GM19395 (cell line): Measurements from ENCODE around the gene ZNF578.
"Not testable (repeated sequence)": the region's sequence is repeated elsewhere in the genome, so short reads cannot be mapped to it uniquely, and the experiment has no call there.

Experiments used
- ATAC-seq: cut with Tn5 transposase; IDR thresholded peaks from one replicate; pipeline ENCODE4 v1.9.1; 2021; ENCODE audit warnings: mild to moderate bottlenecking, moderate library complexity; ENCODE audit not compliant: unreplicated experiment

The ZNF578 gene

DNA sequence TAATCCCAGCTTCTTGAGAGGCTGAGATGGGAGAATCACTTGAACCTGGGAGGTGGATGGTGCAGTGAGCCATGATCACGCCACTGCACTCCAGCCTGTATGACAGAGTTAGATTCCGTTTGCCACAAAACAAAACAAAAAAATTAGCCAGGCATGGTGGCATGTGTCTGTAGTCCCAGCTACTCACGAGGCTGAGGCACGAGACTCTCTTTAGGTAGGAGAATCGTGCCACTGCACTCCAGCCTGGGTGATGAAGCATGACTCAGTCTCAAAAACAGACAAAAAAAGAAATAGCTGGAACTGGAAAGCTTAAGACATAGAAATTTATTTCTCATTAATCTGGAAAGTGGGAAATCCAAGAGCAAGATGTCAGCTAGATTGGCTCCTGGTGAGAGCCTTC is 53.9 kb downstream of the ZNF578 start:
- no peak for ATAC-seq

GRCh38 chr19:52516191-52516590 is 62.8 kb downstream of the ZNF578 start:
- ATAC-seq: no peak

GRCh38 chr19:52518646-52519045 is 65.3 kb downstream of the ZNF578 start:
- no peak for ATAC-seq

DNA sequence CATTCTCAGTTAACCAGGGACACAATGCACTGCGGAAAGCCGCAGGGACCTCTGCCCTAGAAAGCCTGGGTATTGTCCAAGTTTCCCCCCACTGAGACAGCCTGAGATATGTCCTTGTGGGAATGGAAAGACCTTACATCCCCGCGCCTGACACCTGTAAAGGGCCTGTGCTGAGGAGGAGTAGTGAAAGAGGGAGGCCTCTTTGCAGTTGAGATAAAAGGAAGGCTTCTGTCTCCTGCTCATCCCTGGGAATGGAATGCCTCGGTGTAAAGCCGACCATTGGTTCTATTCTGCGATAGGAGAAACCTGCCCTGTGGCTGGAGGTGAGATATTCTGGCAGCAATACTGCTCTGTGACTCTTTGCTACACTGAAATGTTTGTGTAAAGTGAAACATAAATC is 65.8 kb downstream of the ZNF578 start:
- not testable (repeated sequence) for ATAC-seq

GRCh38 chr19:52520013-52520412 is 66.7 kb downstream of the ZNF578 start:
- no peak for ATAC-seq

- no peak for ATAC-seq
These were observed 69.2 kb downstream of the ZNF578 start for GRCh38 chr19:52522551-52522950.

DNA sequence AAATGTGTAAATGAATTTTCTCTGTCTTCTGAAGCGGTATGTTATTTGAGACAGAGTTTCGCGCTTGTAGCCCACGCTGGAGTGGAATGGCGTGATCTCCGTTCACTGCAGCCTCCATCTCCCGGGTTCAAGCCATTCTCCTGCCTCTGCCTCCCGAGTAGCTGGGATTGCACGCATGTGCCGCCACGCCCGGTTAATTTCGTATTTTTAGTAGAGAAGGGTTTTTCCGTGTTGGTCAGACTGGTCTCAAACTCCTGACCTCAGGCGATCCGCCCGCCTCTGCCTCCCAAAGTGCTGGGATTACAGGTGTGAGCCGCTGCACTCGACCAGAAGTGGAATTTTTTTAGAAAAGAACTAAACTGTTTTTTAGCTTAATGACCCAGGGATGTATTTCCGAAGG is 70.7 kb downstream of the ZNF578 start:
- no peak for ATAC-seq

GRCh38 chr19:52527134-52527955 is 74.0 kb downstream of the ZNF578 start, which contains the start of gene ZNF808:
Gene ZNF808, plus strand, starts transcription at chr19:52527668. Its CDS starts 15,617 bp downstream, at chr19:52543285.
- ATAC-seq: peak; percentile 91

DNA sequence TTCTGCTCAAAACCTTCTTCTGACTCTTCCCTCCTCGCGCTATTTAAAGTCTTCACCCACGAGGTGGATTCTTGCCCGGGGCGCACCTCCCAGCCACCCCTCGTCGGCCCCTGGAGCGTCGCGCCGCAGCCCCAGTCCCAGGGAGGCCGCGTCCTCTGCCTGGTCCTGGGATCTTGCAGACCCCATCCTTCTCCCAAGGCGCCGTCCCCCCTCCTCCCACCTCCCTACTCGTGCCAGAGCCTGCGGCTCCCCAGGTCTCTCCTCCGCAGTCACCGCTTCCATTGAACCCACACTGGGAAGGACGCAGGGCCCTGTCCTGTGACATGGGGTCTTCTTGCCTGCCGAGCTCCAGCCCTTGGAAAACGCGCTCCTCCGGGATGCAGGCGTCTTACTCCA is 74.6 kb downstream of the ZNF578 start:
- peak; percentile 19 for ATAC-seq

DNA sequence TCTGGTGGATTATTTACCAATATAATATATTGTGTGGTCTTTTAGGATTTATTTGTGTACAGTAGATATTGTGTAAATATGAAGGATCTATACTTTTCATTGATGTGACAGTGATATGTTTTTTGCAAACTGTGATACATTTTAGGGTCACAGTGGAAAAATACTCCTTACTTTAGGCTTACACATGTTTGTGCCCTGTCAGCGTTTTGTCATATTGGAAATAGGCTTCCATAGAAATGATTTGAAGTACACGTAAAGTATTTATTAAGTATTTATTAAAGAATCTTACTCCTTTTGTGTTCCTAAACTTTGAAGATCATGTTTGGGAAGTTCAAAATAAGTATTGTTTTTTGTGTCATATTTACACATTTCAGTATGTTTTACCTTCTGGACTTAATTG is 79.1 kb downstream of the ZNF578 start:
- ATAC-seq: no peak

DNA sequence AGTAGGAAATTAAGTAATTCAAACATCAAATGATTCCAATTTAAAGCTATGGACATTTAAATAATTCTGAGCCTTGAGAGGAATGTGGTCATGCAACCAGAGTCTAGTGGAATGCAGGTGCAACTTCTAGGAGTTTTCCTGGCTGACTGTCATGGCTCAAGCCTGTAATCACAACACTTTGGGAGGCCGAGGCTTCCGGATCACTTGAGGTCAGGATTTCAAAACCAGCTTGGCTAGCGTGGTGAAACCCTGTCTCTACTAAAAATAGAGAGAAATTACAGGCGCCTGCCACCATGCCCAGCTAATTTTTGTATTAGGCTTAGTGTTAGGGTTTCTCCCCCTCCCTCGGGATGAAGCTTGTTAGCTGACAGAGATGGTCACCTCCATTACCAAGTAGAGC is 80.5 kb downstream of the ZNF578 start:
- ATAC-seq: no peak

DNA sequence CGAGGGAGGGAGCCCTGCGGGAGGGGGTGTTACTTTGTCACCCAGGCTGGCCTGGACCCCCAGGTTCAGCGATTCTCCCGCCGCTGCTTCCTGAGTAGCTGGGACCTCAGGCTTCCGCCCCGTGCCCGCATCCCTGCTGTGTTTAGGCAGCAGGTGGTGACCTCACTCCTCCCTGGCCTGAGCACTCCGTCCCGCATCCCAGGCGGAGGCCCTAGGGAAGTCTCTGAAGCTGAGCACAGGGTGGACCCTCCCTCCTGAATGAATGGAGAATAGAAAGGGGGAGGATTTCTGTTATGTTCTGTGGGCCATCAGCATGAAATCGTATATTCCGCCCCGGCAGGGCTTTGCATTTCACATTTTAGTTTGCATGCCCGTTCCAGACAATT is 82.0 kb downstream of the ZNF578 start:
- peak; percentile 15 for ATAC-seq

- peak; percentile 85 for ATAC-seq
These were observed 82.6 kb downstream of the ZNF578 start for GRCh38 chr19:52535771-52536447.

GRCh38 chr19:52536448-52536800 is 83.1 kb downstream of the ZNF578 start:
- peak; percentile 37 for ATAC-seq

- not testable (repeated sequence) for ATAC-seq
These were observed 85.5 kb downstream of the ZNF578 start for GRCh38 chr19:52538815-52539214.

- not testable (repeated sequence) for ATAC-seq
These were observed 87.8 kb downstream of the ZNF578 start for GRCh38 chr19:52541176-52541575.

GRCh38 chr19:52541608-52542007 is 88.3 kb downstream of the ZNF578 start:
- ATAC-seq: no peak

DNA sequence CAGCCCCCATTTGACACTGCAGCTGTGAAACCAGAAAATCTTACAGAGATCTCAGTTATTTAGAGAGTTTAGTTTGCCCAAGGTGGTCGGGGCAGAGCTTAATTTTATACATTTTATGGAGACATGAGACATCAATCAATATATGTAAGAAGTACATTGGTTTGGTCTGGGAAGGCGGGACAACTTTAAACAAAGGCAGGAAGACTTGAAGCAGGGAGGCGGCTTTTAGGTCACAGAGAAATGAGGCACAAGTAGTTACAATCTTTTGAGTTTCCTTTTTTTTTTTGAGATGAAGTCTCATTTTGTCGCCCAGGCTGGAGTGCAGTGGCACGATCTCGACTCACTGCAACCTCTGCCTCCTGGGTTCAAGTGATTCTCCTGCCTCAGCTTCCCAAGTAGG is 89.2 kb downstream of the ZNF578 start:
- not testable (repeated sequence) for ATAC-seq

GRCh38 chr19:52542984-52543664 is 89.8 kb downstream of the ZNF578 start:
- no peak for ATAC-seq

- ATAC-seq: no peak
These were observed 101.0 kb downstream of the ZNF578 start for GRCh38 chr19:52554216-52554971.
